HepG2 (cell line): Measurements from ENCODE around the gene GALNT11.
"Not testable (repeated sequence)": the region's sequence is repeated elsewhere in the genome, so short reads cannot be mapped to it uniquely, and the experiment has no call there.

Experiments
- CC2D1A ChIP-seq: sonication (generic); formaldehyde crosslinking; IDR thresholded peaks from 2 replicates; pipeline ENCODE4 v1.8.1; 2023; ENCODE audit warnings: mild to moderate bottlenecking, missing genetic modification reagents
- ETV6 ChIP-seq: sonication (generic); formaldehyde crosslinking; conservative IDR thresholded peaks from 2 replicates; pipeline ENCODE4 v1.4.0; 2020; ENCODE audit warnings: missing genetic modification reagents
- FOXO4 ChIP-seq: sonication (generic); formaldehyde crosslinking; conservative IDR thresholded peaks from 2 replicates; pipeline ENCODE4 v1.8.1; 2023; ENCODE audit warnings: missing genetic modification reagents
- HNF1A ChIP-seq, 2 experiments: sonication (generic) in 1 of 2; formaldehyde crosslinking in 1 of 2; IDR thresholded peaks; 2 replicates each; pipeline versions ENCODE4 v1.4.0 to v1.6.1; 2016 to 2020; ENCODE audit warnings: borderline replicate concordance in 1 of 2, low read depth in 1 of 2, mild to moderate bottlenecking in 1 of 2, missing genetic modification reagents in 1 of 2
- HOXA9 ChIP-seq: sonication (generic); formaldehyde crosslinking; IDR thresholded peaks from 2 replicates; pipeline ENCODE4 v1.8.1; 2022; ENCODE audit warnings: missing genetic modification reagents, mild to moderate bottlenecking, moderate library complexity, borderline replicate concordance
- NCOA2 ChIP-seq: sonication (generic); formaldehyde crosslinking; IDR thresholded peaks from 2 replicates; pipeline ENCODE4 v1.8.0; 2022; ENCODE audit warnings: inconsistent platforms
- SMYD3 ChIP-seq: sonication (generic); formaldehyde crosslinking; IDR thresholded peaks from 2 replicates; pipeline ENCODE4 v1.8.1; 2023; ENCODE audit warnings: mild to moderate bottlenecking, missing genetic modification reagents
- TOE1 ChIP-seq: sonication (generic); formaldehyde crosslinking; IDR thresholded peaks from 2 replicates; pipeline ENCODE4 v1.4.0; 2020; ENCODE audit warnings: mild to moderate bottlenecking, missing genetic modification reagents
- ZNF709 ChIP-seq: sonication (generic); formaldehyde crosslinking; IDR thresholded peaks from 2 replicates; pipeline ENCODE4 v1.5.0; 2020; ENCODE audit warnings: mild to moderate bottlenecking, missing genetic modification reagents
- ZSCAN31 ChIP-seq: sonication (generic); formaldehyde crosslinking; IDR thresholded peaks from 2 replicates; pipeline ENCODE4 v1.5.0; 2020; ENCODE audit warnings: low read depth, mild to moderate bottlenecking, missing genetic modification reagents
- TF ChIP-seq, protein P1 (sequence below): sonication (generic); formaldehyde crosslinking; IDR thresholded peaks from 2 replicates; pipeline ENCODE4 v1.5.0; 2020; ENCODE audit warnings: mild to moderate bottlenecking, missing genetic modification reagents, moderate library complexity

GRCh38 chr7:152044909-152045308 is 19.4 kb downstream of the GALNT11 start:
- TF ChIP-seq, protein P1, sequence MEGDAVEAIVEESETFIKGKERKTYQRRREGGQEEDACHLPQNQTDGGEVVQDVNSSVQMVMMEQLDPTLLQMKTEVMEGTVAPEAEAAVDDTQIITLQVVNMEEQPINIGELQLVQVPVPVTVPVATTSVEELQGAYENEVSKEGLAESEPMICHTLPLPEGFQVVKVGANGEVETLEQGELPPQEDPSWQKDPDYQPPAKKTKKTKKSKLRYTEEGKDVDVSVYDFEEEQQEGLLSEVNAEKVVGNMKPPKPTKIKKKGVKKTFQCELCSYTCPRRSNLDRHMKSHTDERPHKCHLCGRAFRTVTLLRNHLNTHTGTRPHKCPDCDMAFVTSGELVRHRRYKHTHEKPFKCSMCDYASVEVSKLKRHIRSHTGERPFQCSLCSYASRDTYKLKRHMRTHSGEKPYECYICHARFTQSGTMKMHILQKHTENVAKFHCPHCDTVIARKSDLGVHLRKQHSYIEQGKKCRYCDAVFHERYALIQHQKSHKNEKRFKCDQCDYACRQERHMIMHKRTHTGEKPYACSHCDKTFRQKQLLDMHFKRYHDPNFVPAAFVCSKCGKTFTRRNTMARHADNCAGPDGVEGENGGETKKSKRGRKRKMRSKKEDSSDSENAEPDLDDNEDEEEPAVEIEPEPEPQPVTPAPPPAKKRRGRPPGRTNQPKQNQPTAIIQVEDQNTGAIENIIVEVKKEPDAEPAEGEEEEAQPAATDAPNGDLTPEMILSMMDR (CRISPR knock-in tag): not testable (repeated sequence)
- not testable (repeated sequence) for TF ChIP-seq ETV6 (CRISPR knock-in tag); ZNF709 (CRISPR knock-in tag); HNF1A (IDR thresholded peaks at IDR 0.05; ENCODE audit: low read depth); HNF1A (CRISPR knock-in tag; IDR thresholded peaks at IDR 0.05; ENCODE audit: borderline replicate concordance); TOE1; FOXO4; ZSCAN31; CC2D1A (CRISPR knock-in tag); SMYD3 (CRISPR knock-in tag); NCOA2; HOXA9 (CRISPR knock-in tag)
